SIG-M5 treated with dmso at 0.1 percent for 504 hours (cell line): Measurements from ENCODE around the gene SLC6A16.
"Not testable (repeated sequence)": the region's sequence is repeated elsewhere in the genome, so short reads cannot be mapped to it uniquely, and the experiment has no call there.

Experiments
- DNase-seq: peaks from one replicate; lab custom pipeline; 2025; ENCODE audit not compliant: unreplicated experiment; lab: John Stamatoyannopoulos, UW

Gene SLC6A16

GRCh38 chr19:49272204-49272603 is 52.8 kb downstream of the SLC6A16 start:
- DNase-seq: no peak

DNA sequence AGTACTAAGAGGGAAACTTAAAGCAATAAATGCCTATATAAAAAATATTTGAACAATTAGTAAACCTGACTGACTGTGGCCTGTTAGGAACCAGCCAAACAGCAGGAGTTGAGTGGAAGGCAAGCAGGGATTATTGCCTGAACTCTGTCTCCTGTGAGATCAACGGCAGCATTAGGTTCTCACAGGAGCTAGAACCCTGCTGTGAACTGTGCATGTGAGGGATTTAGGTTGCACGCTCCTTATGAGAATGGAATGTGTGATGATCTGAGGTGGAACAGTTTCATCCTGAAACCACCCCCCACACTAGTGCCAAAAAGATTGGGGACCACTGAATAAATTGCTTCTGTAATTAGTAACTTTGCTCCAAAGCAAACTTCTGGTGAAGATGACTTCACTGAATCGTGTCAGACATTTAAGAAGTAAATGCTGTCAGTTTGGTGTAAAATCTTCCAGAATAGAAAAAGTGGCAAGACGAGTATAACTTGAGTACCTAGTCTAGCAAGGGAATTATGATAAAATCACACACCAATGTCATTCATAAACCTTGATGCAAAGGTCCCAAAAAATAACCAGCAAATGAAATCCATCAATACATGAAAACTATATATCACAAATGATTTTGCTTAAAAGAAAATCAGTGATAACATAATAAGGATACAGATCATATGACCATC is 53.8 kb downstream of the SLC6A16 start:
- no peak for DNase-seq

- DNase-seq: not testable (repeated sequence)
Observed at GRCh38 chr19:49266409-49266808, 58.6 kb downstream of the SLC6A16 start.

GRCh38 chr19:49264258-49264657 is 60.7 kb downstream of the SLC6A16 start:
- DNase-seq: no peak

DNA sequence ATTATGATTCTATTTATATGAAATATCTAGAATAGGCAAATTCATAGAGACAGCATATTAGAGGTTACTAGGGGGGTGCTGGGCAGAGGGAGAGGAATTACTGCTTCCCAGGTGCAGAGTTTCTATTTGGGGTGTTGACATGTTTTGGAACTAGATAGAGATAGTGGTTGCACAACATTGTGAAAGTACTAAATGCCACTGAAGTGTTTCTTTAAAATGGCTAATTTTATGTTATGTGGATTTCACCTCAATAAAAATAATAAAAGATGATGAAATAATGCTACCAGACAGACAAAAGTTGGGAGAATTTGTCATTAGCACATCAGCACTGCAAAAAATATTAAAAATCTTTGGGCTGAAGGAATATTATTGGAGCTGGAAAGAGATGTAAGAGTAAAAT is 63.4 kb downstream of the SLC6A16 start:
- DNase-seq: no peak

DNA sequence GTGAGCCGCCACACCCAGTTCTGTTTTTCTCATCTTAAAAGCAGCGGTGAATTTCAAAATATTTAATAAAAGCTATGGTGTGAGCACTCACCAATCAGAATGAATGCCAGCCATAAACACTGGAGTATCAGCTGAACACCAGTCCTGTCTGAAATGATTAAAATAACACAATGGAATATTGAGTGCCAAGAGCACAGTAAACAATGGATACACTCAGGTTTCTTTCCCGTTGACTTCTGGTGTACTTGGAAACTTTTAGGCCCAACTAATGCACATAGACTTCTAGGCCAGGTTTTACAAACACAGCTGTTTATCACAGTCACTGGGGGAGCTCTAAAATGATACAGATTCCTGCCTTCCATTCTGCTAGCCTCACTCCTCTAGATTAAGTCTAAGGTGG is 68.3 kb downstream of the SLC6A16 start:
- DNase-seq: no peak

DNA sequence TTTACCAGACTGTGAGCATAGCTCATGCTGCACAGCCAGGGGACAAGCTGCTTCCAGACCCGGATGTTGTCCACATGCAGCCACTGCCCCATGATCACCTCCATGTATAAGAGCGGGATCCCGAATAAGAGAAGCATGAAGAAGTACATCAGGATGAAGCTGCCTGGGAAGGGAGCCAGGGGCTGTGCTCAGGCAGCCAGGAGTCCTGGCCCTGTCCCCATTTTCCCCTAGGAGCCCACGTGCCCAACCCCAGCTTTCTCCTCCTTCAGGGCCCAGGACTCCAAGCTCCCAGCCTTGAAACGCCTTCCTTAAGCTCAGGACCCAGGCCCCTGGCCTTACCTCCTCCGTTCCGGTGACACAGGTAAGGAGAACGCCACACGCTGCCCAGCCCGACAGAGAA is 69.3 kb downstream of the SLC6A16 start:
- DNase-seq: no peak

DNA sequence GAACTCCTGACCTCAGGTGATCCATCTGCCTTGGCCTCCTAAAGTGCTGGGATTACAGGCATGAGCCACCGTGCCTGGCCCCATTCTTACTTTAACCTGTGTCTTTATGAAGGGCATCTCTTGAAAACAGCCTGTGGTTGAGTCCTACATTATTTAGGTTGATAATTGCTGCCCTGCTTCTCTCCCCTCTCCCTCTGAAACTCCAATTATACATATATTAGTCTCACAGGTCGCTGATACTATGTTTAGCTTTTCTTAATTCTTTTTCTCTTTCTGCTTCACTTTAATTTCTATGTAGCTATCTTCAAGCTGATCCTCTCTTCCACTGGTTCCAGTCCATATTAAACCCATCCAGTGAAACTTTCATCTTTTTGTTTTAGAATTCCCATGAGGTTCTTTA is 75.1 kb downstream of the SLC6A16 start:
- DNase-seq: no peak

GRCh38 chr19:49247676-49248075 is 77.3 kb downstream of the SLC6A16 start:
- DNase-seq: no peak

DNA sequence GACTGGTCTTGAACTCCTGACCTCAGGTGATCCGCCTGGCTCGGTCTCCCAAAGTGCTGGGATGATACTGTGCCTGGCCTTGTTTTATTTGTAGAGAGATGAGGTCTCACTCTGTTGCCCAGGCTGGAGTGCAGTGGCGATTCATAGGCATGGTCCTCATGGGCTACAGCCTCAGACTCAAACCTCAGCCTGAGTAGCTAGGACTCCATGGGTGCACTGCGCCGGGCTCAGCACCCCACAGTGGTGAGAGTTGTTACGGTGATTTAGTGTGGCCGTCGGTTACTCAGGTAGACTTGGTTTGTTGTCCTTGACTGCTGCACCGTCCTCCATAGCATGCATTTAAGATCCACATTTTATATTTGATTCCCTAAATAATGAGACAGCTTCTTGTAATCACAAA is 80.7 kb downstream of the SLC6A16 start:
- no peak for DNase-seq

- DNase-seq: no peak
Observed at GRCh38 chr19:49243726-49244125, 81.3 kb downstream of the SLC6A16 start.

- no peak for DNase-seq
Observed at GRCh38 chr19:49243129-49243528, 81.9 kb downstream of the SLC6A16 start.

GRCh38 chr19:49241769-49242168 is 83.2 kb downstream of the SLC6A16 start:
- DNase-seq: no peak
